ENCODE measurements around the gene CYBB. TPM values are rescaled to one million over a fixed set of nuclear protein-coding genes. Genes with fewer than 3 reads are reported as not detected.

Gene CYBB
- total RNA-seq, 1 donor, result 1.4 TPM

DNA sequence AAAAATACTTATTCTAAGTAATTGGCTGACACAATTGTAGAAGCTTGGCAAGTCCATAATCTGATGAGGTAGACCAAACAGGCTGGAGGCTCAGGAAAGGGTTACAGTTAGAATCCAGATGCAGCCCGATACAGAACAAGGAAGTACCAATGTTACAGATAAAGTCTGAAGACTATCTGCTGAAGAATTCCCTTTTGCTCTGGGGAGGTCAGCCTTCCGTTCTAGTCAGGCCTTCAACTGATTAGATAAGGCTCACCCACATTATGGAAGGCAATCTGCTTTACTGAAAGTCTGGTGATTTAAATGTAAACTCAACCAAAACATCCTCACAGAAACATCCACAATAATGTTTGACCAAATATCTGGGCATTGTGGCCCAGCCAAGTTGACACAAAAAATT is 74.9 kb downstream of the CYBB start:
- Histone ChIP-seq H3K27me3 (ENCODE audit: insufficient read depth, low read length) (no peaks in the 10 kb centered on the region), H3K4me2 (ENCODE audit: insufficient read depth, low read length) (no peak overlapping the region), H3K27ac (ENCODE audit: low read depth, low read length) (no peak overlapping the region), H3K4me3 (ENCODE audit: insufficient read depth, low read length) (no peak overlapping the region), H3K4me1 (ENCODE audit: insufficient read depth, low read length) (no peaks in the 10 kb centered on the region), H3K36me3 (ENCODE audit: insufficient read depth, low read length) (no peaks in the 10 kb centered on the region), H2AFZ (ENCODE audit: low read length) (no peak overlapping the region), H4K20me1 (ENCODE audit: insufficient read depth, low read length) (no peaks in the 10 kb centered on the region), H3K79me2 (ENCODE audit: insufficient read depth, low read length) (no peaks in the 10 kb centered on the region), H3K9me3 (ENCODE audit: low read depth, low read length) (no peaks in the 10 kb centered on the region)
- DNase-seq (ENCODE audit: insufficient read length, low spot score, missing footprints), result no peak
- TF ChIP-seq, protein P1, sequence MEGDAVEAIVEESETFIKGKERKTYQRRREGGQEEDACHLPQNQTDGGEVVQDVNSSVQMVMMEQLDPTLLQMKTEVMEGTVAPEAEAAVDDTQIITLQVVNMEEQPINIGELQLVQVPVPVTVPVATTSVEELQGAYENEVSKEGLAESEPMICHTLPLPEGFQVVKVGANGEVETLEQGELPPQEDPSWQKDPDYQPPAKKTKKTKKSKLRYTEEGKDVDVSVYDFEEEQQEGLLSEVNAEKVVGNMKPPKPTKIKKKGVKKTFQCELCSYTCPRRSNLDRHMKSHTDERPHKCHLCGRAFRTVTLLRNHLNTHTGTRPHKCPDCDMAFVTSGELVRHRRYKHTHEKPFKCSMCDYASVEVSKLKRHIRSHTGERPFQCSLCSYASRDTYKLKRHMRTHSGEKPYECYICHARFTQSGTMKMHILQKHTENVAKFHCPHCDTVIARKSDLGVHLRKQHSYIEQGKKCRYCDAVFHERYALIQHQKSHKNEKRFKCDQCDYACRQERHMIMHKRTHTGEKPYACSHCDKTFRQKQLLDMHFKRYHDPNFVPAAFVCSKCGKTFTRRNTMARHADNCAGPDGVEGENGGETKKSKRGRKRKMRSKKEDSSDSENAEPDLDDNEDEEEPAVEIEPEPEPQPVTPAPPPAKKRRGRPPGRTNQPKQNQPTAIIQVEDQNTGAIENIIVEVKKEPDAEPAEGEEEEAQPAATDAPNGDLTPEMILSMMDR (IDR thresholded peaks at IDR 0.05; ENCODE audit: extremely low read depth, low read depth, low read length), result no peak

DNA sequence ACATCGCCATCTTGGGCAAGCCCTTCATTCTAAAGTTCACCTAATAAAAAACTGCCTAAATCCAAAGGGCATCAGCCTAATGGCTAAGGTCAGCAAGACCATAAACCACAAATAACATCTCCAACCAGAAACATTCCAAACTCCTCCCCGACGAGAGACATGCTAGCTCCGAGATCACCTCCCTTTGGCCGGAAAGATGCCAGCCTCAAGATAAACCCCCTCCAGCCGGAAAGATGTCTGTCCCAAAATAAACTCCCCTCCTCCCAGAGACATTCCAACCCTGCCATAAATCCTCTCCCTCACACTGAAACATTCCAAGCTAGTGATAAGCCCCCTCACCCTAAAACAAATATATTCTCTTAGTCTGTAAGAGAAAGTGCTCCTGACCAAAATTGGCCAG is 80.9 kb downstream of the CYBB start:
- Histone ChIP-seq H3K79me2 (ENCODE audit: insufficient read depth, low read length) (no peaks in the 10 kb centered on the region), H3K27me3 (ENCODE audit: insufficient read depth, low read length) (no peaks in the 10 kb centered on the region), H3K4me3 (ENCODE audit: insufficient read depth, low read length) (no peak overlapping the region), H3K4me2 (ENCODE audit: insufficient read depth, low read length) (no peak overlapping the region), H3K9me3 (ENCODE audit: low read depth, low read length) (no peaks in the 10 kb centered on the region), H2AFZ (ENCODE audit: low read length) (no peak overlapping the region), H3K36me3 (ENCODE audit: insufficient read depth, low read length) (no peaks in the 10 kb centered on the region), H3K4me1 (ENCODE audit: insufficient read depth, low read length) (no peaks in the 10 kb centered on the region), H3K27ac (ENCODE audit: low read depth, low read length) (no peak overlapping the region), H4K20me1 (ENCODE audit: insufficient read depth, low read length) (no peaks in the 10 kb centered on the region)
- TF ChIP-seq, protein P1 (IDR thresholded peaks at IDR 0.05; ENCODE audit: extremely low read depth, low read depth, low read length), result no peak
- no peak for DNase-seq (ENCODE audit: insufficient read length, low spot score, missing footprints)

DNA sequence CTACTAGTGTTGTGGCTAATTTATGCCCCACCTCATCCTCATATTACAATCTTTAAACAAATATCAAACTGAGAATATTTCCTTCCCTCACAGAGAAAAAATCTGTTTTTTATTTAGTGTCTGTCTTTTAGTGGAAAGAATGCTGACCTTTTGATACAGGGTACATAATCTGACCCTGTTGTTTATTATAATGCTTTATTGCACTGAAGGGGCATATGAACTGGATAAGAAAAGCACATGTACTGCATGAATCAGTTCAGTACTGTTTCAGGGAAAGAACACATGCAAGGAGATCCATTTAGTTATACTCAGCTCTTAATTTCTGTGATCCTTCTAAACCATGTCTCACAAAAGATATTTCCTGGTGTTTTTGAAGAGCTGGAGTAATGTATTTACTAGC is 83.0 kb downstream of the CYBB start:
- Histone ChIP-seq H2AFZ (ENCODE audit: low read length) (no peak overlapping the region), H4K20me1 (ENCODE audit: insufficient read depth, low read length) (no peaks in the 10 kb centered on the region)

More for the DNA sequence above, 83.0 kb downstream of the CYBB start:
- no peaks in the 10 kb centered on the region for H3K79me2 ChIP-seq (ENCODE audit: insufficient read depth, low read length)
- no peaks in the 10 kb centered on the region for H3K4me1 ChIP-seq (ENCODE audit: insufficient read depth, low read length)
- no peaks in the 10 kb centered on the region for H3K9me3 ChIP-seq (ENCODE audit: low read depth, low read length)
- TF ChIP-seq, protein P1 (IDR thresholded peaks at IDR 0.05; ENCODE audit: extremely low read depth, low read depth, low read length), result no peak
- H3K27ac ChIP-seq (ENCODE audit: low read depth, low read length), result no peak overlapping the region
- no peak overlapping the region for H3K4me3 ChIP-seq (ENCODE audit: insufficient read depth, low read length)
- no peak for DNase-seq (ENCODE audit: insufficient read length, low spot score, missing footprints)
- no peaks in the 10 kb centered on the region for H3K36me3 ChIP-seq (ENCODE audit: insufficient read depth, low read length)
- no peak overlapping the region for H3K4me2 ChIP-seq (ENCODE audit: insufficient read depth, low read length)
- no peaks in the 10 kb centered on the region for H3K27me3 ChIP-seq (ENCODE audit: insufficient read depth, low read length)

Other genes with a start within 250 kb of the CYBB start
- gene LANCL3, start 208.4 kb upstream of the CYBB start, total RNA-seq, result 0.29 and 0.72 TPM in 2 replicates
- under 0.01 TPM in 2 replicates for gene XK, start 94.3 kb upstream of the CYBB start, total RNA-seq
- gene DYNLT3, start 67.5 kb downstream of the CYBB start, total RNA-seq, result 56.6 and 58.6 TPM in 2 replicates
- gene SYTL5, start 226.5 kb downstream of the CYBB start, total RNA-seq, result under 0.01 TPM in 2 replicates

All from osteoblast (primary cell).